SH-SY5Y (cell line): ENCODE results near the gene FHIP2A.

Experiments used
- GATA2 ChIP-seq: IDR thresholded peaks from 2 replicates; pipeline ENCODE4 v1.6.1; 2011; ENCODE audit warnings: mild to moderate bottlenecking, low read depth, low read length
- GATA3 ChIP-seq: IDR thresholded peaks from 2 replicates; pipeline ENCODE4 v1.6.1; 2011; ENCODE audit warnings: low read depth, mild to moderate bottlenecking, low read length, moderate library complexity

FHIP2A gene

DNA sequence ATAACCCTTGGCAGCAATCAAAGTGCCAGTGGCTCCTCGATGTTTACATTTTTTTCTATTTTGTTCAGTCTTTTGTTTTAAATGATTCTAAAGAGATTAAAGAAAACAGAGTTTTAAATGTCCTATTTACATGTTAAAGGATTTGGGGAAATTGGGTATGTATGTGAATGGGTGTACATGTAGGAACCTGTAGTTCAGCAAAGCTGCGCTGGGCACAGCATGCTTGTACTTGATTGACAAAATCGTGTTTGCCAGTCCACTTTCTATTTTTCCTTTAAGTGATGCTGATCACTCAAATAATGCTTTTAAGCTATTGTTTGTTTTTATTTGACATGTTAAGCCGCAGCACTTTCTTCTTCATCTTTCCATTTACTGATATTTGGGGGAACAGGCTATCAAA, 40.9 kb downstream of the FHIP2A start:
- TF ChIP-seq GATA3, result no peak
- no peak for TF ChIP-seq GATA2

DNA sequence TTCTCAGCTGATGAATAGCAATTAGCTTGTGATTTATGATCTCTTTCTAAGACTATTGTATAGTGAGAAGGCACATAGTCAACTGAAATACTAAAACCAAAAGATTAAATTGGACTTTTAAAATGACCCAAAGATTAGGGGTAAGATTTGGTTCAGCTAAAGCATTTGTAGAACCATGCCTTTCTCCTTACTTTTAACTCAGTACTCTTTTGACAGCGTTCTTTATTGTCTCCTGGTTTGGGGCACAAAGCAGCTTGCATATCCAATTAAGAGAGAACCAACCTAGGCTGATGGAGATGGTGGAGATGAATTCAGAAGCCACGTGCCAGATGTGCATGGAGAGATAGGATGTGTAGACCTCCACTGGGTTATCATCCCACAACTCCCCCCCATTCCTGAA, 45.8 kb downstream of the FHIP2A start:
- no peak for TF ChIP-seq GATA2
- no peak for TF ChIP-seq GATA3

GRCh38 chr10:114868870-114869519, 47.4 kb downstream of the FHIP2A start:
- TF ChIP-seq GATA3 (no peak), GATA2 (no peak)

- no peak for TF ChIP-seq GATA3
- no peak for TF ChIP-seq GATA2
Measured at GRCh38 chr10:114869520-114869892, 47.9 kb downstream of the FHIP2A start.

DNA sequence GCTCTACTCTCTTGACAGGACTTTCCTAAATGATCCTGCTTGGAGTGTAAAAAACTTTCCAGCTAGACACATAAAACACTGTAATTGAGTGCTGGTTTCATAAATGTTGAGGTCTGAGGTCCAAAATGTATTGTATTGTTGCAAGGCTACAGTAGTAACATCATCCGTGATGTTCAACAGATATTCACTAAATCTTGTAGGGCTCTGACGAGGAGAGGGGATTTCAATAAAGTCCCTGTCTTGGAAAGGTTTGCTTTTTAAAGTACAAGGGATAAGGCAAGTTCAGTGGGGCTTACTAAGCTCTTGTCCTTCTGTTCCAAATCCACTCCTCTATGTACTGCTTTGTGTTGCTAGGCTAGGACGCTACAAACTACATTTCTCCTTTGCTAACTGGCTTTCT, 48.9 kb downstream of the FHIP2A start:
- TF ChIP-seq GATA2, result no peak
- no peak for TF ChIP-seq GATA3

DNA sequence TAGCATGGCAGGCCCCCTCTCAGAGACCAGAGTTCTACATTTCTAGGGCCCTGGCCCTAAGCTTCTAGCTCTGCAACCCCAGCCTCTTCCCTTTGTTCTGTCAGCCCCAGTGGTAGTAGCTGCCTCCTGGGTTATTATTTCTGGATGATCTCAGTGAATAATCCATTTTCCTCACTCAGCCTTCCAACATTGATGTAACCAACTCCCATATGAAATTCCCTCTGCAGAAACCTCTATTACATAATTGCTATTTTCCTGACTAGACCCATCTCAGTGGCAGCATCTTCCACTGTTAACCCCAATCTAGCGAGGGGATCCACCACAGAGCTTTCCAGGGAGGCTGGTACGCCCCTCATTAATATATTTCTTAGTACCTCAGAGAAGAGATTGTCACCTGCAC, 49.8 kb downstream of the FHIP2A start:
- TF ChIP-seq GATA3 (no peak), GATA2 (no peak)
